Muscle of back (tissue), 11 donors: ENCODE measurements around the gene GUK1. TPM values are rescaled to one million over a fixed set of nuclear protein-coding genes. Genes with fewer than 3 reads are reported as not detected.
"Not testable (repeated sequence)": the region's sequence is repeated elsewhere in the genome, so short reads cannot be mapped to it uniquely, and the experiment has no call there.

Experiments used
- DNase-seq, 3 donors: peaks; one replicate each; pipeline versions ENCODE4 v3.0.0 to v3.0.0-alpha.2; 2013
- polyA plus RNA-seq, 10 donors: library from polyadenylated mRNA; unstranded; fragments of 120-200 nt; gene quantifications; one replicate each; pipeline ENCODE4 v1.2.1, GENCODE V29; 2013; ENCODE audit not compliant: insufficient read length in 10 of 10

GUK1 gene
- polyA plus RNA-seq, 10 donors: 96.6 to 185 (median 139) TPM

DNA sequence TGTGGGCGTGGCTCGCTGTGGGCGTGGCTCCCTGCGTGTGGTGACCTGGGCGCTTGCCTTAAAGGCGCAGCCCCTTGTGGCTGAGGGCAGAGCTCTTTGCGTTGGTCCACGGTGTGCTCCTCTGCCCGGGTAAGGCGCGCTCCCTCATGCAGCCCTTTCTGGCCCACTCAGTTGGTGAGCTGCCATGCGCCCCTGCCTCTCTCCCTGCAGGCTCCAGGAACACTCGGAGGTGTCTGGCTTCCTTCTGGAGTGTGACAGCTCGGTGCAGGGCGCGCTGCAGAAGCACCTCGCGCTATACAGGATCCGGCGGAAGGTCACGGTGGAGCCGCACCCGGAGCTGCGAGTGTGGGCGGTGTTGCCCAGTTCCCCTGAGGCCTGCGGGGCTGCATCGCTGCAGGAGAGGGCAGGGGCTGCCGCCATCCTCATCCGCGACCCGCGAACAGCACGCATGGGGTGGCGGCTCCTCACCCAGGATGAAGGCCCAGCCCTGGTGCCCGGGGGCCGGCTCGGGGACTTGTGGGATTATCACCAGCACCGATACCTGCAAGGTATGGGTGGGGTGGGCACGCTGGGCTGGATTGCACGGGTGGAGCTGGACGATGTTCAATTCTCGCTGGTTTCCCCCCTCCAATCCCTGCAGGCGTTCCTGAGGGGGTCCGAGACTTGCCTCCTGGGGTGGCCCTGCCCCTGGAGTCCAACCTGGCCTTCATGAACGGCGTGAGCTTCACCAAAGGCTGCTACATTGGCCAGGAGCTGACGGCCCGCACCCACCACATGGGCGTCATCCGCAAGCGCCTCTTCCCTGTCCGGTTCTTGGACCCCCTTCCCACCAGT is 34.6 kb downstream of the GUK1 start:
- no peak for DNase-seq

DNA sequence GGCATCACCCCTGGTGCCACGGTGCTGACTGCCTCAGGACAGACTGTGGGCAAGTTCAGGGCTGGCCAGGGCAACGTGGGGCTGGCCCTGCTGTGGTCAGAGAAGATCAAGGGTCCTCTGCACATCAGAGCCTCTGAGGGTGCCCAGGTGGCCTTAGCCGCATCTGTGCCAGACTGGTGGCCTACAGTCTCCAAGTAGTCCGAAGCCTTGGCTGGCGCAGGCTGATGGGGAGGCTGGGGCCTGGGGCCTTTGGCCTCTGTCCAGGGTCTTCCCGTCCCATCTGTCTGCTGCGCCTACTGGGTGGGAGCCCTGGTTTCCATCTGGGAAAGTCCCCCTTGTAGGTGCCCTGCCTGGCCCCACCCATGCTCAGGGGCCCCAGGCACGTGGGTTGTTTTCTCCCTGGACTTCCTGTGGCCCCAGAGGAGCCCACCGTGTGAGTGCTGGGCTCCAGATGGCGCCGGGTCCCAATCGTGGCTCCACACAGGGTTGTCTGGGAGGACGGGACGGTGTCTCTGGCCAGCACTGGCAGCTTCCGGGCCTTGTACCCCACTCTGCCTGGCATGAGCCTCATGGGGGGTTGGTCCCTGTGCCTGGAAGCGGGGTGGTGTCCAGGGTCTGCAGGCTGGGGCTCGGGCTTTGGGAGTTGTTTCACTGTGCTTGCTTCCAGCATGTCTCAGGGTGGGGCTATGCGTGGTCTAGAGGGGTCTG is 35.4 kb downstream of the GUK1 start:
- DNase-seq: no peak

DNA sequence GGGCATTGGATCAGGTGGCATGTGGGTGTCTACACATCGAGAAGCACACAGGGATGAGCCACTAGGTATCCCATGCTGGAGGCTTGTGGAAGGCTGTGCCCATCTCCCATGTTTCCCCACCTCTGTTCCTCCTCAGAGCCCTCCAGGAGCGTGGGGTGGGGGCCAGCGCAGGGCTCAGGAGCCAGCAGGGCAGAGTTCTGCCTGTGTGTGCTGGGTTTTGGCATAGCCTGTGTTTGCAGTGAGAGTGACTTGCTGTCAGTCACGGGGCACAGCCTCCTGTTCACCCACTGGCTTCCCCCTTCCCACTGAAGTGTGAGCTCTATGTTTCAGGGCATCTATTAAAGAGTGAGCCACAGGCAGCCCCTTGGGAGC is 35.9 kb downstream of the GUK1 start:
- no peak for DNase-seq

- DNase-seq: no peak
These were observed 36.5 kb downstream of the GUK1 start for GRCh38 chr1:228176461-228177182.

DNA sequence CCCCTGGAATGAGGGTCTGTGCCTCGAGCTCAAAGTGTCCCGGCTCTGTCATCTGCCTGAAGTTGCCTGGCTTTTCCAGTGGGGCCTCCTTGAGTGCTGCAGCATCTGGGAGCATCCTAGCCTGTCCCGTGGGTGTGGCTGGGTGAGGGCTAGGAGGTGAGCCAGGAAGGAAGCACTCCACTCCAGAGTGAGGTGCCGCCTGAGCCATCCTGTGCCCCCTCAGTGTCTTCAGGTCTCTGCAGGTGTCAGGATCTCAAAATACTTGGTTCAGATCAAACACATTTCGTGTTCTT is 37.0 kb downstream of the GUK1 start:
- no peak for DNase-seq

GRCh38 chr1:228177721-228178710 is 37.9 kb downstream of the GUK1 start:
- no peak for DNase-seq

DNA sequence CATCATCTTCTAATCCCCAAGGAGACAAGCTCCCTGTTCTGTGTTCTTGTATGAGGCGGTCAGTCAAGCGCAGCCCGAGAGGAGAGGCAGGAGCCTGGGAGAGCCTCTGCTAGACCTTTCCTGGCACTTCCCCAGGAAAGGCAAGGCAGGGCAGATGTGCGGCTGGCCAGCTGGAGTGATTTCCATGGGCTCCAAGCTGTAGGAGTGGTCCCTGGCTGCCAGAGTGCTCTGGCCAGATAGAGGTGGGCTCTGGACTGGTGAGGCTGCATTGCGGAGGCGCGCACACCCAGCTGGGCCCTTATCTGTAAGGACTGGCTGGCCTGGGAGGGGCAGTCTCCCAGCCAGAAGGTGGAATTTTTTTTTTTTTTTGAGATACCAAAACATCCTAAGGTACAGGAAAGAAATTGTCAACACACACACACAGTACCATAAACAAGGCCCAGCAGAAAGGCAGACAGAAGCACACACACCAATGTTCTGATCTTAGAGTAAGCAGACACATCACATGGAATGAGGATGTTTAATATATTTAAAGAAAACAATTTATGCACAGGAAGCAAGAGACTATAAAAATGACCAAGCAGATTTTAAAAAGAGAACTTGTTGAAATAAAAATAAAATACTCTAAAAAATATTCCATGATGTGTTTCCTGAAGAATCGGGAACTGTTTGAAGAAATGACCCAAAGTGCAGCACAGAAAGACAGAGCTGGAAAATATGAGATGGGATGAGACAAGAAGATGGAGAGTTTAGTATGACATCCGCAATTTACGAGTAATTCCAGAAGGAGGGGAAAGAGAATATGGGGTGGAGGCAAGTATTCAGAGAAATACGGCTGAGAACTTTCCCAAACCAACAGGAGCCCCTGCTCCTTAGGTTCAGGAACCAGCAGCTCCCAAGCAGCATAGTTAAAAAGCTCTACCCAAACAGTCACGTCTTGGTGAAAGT is 38.9 kb downstream of the GUK1 start:
- no peak for DNase-seq

DNA sequence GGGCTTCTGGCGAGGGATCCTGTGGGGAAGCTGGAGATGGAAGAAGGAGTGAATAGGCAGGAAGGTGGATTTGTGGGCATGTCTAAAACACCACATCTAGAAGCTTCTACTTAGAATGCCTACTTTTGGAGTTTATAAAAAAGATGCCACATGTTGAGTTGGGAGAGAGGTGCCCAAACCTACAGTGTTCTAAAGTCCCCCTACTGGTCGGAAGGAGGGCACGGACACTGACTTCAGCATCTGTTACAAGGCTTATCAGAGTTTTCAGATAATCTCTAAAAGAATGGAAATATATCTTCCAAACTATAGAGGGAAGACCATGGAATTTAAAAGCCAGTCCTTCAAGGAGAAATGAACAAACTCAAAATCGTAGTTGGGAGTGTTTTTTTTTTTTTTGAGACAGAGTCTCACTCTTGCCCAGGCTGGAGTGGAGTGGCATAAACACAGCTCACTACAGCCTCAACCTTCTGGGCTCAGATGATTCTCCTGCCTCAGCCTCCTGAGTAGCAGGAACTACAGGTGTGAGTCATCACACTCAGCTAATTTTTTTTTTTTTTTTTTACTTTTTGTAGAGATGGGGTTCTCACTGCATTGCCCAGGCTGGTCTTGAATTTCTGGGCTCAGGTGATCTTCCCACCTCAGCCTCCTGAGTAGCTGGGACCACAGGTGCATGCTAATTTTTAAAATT is 40.3 kb downstream of the GUK1 start:
- no peak for DNase-seq

DNA sequence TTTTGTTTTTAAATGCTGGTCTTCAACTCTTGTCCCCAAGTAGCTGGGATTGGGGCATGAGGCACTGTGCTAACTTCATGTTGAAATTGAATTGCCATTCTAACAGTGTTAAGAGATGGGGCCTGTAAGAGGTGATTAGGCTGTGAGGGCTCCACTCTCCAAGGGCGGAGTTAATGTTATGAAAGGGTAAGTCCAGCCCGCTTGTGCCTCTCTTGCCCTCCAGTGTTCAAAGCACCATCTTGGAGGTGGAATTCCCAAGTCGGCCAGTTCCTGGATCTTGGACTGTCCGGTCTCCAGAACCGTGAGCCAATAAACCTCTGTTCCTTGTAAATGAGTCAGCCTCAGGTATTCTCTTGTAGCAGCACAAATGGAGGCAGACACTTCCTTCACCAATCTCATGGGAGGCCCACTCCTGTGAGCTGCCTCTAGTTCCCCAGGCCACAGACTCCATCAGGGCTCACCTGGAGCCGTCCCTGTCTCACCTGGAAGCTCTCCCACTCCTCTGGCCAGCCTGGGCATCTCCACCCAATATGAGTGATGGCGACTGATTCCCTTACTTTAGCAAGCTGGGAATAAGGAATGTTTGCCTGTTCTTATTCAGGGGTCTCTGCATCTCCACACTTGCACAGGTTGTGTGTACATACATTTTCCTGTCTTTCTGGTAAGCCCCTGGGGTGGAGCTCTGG is 41.0 kb downstream of the GUK1 start:
- no peak for DNase-seq

DNA sequence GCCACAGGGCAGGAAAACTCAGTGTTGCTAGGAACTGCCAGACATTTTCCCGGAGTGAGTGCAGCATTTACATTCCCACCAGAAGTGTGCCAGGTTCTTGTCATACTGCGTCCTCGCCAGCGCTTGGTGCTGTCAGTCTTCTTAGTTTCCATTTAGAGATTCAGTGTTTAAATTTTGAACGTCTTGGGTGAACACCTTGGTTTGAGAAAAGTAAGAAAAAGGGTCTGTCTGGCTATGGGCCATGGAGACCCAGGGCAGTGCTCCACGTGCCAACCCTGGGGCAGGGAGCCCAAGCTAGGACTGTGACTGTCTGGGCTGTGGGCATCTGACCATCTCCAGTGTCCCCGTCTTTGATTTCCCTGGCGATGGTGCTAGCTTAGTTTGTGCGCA is 41.6 kb downstream of the GUK1 start:
- no peak for DNase-seq

DNA sequence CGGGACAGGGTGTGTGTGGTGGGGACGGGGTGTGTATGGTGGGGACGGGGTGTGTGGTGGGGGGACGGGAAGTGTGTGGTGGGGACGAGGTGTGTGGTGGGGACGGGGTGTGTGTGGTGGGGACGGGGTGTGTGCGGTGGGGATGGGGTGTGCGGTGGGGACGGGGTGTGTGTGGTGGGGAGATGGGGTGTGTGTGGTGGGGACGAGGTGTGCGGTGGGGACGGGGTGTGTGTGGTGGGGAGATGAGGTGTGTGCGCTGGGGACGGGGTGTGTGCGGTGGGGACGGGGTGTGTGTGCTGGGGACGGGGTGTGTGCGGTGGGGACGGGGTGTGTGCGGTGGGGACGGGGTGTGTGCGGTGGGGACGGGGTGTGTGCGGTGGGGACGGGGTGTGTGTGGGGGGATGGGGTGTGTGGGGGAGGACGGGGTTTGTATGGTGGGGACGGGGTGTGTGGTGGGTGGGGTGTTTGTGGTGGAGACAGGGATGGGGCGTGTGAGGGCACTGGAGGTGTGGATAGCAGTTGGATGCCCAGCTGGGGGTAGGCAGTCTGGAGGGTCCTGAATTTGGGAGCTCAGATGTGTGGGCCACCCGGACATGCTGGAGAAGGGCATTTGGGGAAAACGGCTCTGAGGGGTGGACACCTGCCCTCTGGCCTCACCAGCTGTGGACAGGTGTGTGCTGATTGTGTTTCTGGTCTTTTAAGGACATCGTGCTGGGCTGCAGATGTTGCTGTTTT is 42.4 kb downstream of the GUK1 start:
- no peak for DNase-seq

GRCh38 chr1:228184152-228184551 is 44.1 kb downstream of the GUK1 start:
- no peak for DNase-seq

- no peak for DNase-seq
These were observed 45.5 kb downstream of the GUK1 start for GRCh38 chr1:228185641-228185965.

GRCh38 chr1:228188249-228188648 is 48.2 kb downstream of the GUK1 start:
- DNase-seq: not testable (repeated sequence)

DNA sequence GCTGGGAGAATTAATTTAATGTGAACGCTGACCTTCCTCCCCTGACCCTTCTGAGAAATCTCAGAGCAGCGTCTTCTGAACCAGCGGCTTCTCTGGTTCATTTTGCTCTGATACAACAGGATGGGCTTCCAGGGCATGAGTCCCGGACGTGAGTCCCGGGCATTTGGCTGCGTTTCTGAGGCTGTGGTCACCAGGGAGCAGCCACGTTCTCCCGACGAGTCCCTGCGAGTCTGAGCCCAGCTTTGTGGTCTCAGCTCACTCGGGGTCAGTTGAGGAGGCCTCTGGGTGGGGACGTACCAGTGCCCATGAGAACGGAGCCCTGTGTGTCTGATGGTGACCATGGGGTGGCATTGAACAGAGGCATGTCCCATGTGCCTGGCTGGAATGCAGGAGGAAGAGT is 50.1 kb downstream of the GUK1 start:
- no peak for DNase-seq

GRCh38 chr1:228190778-228191177 is 50.7 kb downstream of the GUK1 start:
- no peak for DNase-seq

DNA sequence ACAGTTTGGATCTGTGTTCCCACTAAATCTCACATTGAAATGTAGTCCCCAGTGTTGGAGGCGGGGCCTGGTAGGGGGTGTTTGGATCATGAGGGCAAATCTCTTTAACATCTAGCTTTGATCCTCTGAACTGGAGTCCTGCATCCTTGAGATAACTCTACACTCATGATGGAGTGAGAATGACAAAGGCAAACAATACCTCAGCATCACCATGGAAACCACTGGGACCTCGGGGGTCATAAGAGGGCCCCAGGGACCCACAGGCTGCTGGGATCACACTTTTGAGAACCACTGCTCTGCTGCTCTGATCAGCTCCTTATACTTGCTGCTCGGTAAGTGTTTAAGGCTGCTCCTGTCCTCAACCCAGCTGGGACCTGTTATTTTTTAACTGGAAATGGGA is 54.4 kb downstream of the GUK1 start:
- DNase-seq: no peak

DNA sequence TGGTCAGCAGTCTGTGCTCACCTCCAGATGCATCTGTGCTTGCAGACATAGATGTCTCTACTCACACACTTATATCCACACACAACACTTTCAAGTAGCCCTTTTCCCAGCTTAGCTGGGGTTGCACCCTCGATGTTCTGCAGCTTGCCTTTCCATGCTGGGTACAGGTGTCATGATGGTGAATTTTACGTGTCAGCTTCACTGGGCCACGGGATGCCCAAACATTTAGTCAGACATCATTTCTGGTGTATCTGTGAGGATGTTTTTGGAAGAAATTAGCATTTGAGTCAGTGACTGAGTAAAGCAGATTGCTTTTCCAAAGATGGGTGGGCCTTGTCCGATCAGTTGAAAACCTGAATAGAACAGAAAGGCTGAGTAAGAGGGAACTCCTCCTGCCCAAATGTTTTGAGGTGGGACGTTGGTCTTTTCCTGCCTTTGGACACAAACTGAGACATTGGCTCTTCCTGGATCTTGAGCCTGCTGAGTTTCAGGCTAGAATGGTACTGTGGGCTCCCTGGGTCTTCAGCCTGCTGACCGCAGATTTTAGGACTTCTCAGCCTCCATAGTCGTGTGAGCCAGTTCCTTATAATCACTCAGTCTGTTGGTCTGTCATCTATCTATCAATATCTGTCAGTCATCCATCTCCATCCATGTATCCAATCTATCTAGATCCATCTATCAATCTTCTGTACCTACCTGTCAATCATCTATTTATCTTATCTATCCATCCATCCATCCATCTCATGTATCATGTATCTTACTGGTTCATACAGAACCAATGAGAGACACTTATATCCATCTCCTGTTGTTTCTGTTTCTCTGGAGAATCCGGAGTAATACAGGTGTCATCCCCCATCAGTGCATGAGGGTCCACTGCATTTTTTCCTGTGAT is 55.1 kb downstream of the GUK1 start:
- DNase-seq: no peak
